Right cardiac atrium (tissue), 5 donors: ENCODE results near the gene GRB10. TPM values are rescaled to one million over a fixed set of nuclear protein-coding genes. Genes with fewer than 3 reads are reported as not detected.

ENCODE experiments used
- ATAC-seq, 2 donors: fragments of 200-7000 bp; cut with Tn5 transposase; one replicate each; pipeline versions ENCODE4 v1.8.0 to v1.9.1; 2020; ENCODE audit warnings: moderate library complexity in 2 of 2, mild to moderate bottlenecking in 1 of 2
- DNase-seq, 3 donors: peaks; one replicate each; pipeline ENCODE4 v3.0.0-alpha.2; 2020
- H3K27ac ChIP-seq: one replicate; pipeline ENCODE4 v1.5.1; 2013; ENCODE audit warnings: mild to moderate bottlenecking, low read length, control low read depth, moderate library complexity
- H3K27me3 ChIP-seq: one replicate; pipeline ENCODE4 v1.6.1; 2013; ENCODE audit not compliant: control insufficient read depth, insufficient read depth
- H3K4me1 ChIP-seq: one replicate; pipeline ENCODE4 v1.6.1; 2013; ENCODE audit warnings: low read length; ENCODE audit not compliant: control insufficient read depth, insufficient read depth
- H3K4me3 ChIP-seq: one replicate; pipeline ENCODE4 v1.5.1; 2013; ENCODE audit warnings: low read length, control low read depth
- H3K9me3 ChIP-seq: one replicate; pipeline ENCODE4 v1.6.1; 2013; ENCODE audit warnings: low read length; ENCODE audit not compliant: control insufficient read depth
- WGBS: extraction: QIAGEN DNeasy Blood & Tissue Kit; methylation state at CpG from one replicate; pipeline ENCODE4 v1.1.7; 2013; 5-methylcytosine and 5-hydroxymethylcytosine counted together
- intact Hi-C, 4 donors: fragments of 100-400 bp; cut with DNase I; formaldehyde crosslinking; loops; one replicate each; pipeline versions ENCODE4 v1.11.0 to v1.14.0; 2022 to 2023
- polyA plus RNA-seq: library from polyadenylated mRNA; stranded (reverse); fragments of 200-250 nt; gene quantifications from one replicate; pipeline ENCODE4 v1.2.3, GENCODE V29; 2013
- total RNA-seq, 4 donors: library from RNA; stranded (reverse); fragmentation: NEBNext Ultra II Directional; extraction: Animal tissue kit (Norgen Biotek cat#: 25700); gene quantifications; one replicate each; pipeline ENCODE4 v1.2.1, GENCODE V29; 2021
- donor health status: healthy with polysubstance abuse.
- donor health status: DM: no; HTN: yes; CAD: no.
- donor health status: DM: no; HTN: no; CAD: no.
- donor health status: DM: no; HTN: yes; CAD: no; lungs with severe emphysema.
- donor health status: DM: yes; HTN: yes; CAD: no.

The GRB10 gene
- total and polyA plus RNA-seq, 5 donors = 35.2 to 86.0 (median 60.2) TPM

DNA sequence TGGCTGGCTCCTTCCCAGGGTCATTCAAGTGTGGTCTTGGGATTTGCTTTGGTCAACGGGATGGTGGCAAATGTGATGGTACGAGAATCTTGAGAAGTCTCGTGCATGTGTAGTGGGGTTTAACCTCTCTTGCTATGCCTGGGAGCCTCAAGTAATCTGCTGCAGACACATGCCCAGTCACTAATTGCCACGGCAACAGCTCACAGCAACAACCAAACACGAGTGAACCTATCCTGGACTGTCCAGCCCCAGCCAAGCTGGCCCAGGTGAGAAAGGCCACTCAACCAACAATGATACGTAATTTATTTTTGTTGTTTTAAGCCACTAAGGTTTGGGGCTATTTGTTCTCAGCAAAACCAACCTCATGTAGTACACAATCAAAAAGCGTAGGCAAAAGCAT is 179.4 kb downstream of the GRB10 start:
- Histone ChIP-seq H3K27me3 (no peaks in the 10 kb centered on the region), H3K9me3 (no peaks in the 10 kb centered on the region), H3K4me3 (no peak overlapping the region), H3K4me1 (no peaks in the 10 kb centered on the region), H3K27ac (no peak overlapping the region)
- ATAC-seq = no peak
- intact Hi-C loops = loop anchor here in 2 of 4 donors (10.0 kb wide), 2 partner anchors 128 to 138 kb away; no protein-coding TSS in a partner anchor
- 77% methylated on average over 7 of the region's 7 CpGs for WGBS
- peak in 1 of 3 donors; percentile 39 for DNase-seq

- H3K27ac ChIP-seq = no peak overlapping the region
- WGBS = 92% methylated on average over 12 of the region's 12 CpGs
- no peaks in the 10 kb centered on the region for H3K4me1 ChIP-seq
- H3K27me3 ChIP-seq = no peaks in the 10 kb centered on the region
- DNase-seq (no peak), ATAC-seq (no peak)
- intact Hi-C loops = loop anchor here in 1 of 4 donors (10.0 kb wide), 1 partner anchor 465 kb away; no protein-coding TSS in a partner anchor
- no peaks in the 10 kb centered on the region for H3K9me3 ChIP-seq
- H3K4me3 ChIP-seq = no peak overlapping the region
Observed at GRCh38 chr7:50599385-50599784, 183.3 kb downstream of the GRB10 start.

GRCh38 chr7:50598460-50599343 is 184.0 kb downstream of the GRB10 start:
- ATAC-seq (no peak), DNase-seq (no peak)
- no peaks in the 10 kb centered on the region for H3K27me3 ChIP-seq
- no peak overlapping the region for H3K4me3 ChIP-seq
- WGBS = 86% methylated on average over 18 of the region's 18 CpGs
- no peaks in the 10 kb centered on the region for H3K4me1 ChIP-seq
- H3K9me3 ChIP-seq = no peaks in the 10 kb centered on the region
- H3K27ac ChIP-seq = no peak overlapping the region
- intact Hi-C loops = loop anchor here in 1 of 4 donors (10.0 kb wide), 1 partner anchor 466 kb away; no protein-coding TSS in a partner anchor

DNA sequence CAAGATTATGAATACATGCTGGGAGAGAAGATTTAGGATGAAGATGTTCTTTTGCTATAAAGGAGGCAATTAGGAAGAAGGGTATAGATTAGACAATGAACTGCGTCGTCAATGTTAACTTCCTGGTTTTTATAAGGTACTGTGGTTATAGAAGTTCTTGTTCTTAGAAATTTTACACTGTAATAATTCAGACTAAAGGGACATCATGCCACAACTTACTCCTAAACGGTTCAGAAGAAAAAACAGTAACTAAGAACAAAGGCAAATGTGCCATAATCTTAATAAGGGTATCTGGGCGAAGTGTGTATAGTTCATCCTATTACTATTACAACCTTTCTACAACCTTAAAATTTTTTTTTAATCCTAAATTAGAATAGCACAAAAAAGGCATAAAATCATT is 186.2 kb downstream of the GRB10 start:
- Histone ChIP-seq H3K9me3 (no peaks in the 10 kb centered on the region), H3K27me3 (no peaks in the 10 kb centered on the region), H3K27ac (no peak overlapping the region), H3K4me1 (no peaks in the 10 kb centered on the region), H3K4me3 (no peak overlapping the region)
- 86% methylated on average over 4 of the region's 4 CpGs for WGBS
- ATAC-seq (no peak), DNase-seq (no peak)
- intact Hi-C loops = loop anchor here in 1 of 4 donors (10.0 kb wide), 1 partner anchor 468 kb away; no protein-coding TSS in a partner anchor

DNA sequence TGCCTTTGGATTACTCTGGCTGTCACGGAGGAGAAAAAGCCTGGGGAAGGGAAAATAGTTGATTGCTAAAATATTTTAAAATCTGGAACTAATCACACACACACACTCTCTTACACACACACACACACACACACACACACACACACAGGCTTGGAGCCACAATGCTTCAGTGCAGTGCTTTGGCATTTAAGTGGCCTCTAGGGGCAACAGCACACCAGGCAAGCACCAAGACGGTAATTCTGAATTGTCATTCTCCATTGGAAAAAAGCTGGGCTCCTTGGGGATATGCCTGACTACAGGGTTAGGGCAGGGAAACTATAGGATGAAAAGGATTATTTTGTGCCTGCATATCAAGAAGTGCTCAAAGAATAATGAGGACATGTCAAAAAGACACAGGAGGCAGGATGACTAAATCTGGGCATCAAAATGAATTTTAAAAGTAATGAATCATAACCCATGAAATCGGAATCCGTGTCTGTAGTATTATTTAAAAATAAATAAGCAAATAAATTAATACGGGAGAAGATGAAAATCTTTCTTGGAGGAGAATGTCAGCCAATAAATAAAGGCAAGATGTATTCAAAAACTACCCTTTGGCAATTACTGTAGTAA is 187.1 kb downstream of the GRB10 start:
- no peak overlapping the region for H3K27ac ChIP-seq
- intact Hi-C loops = loop anchor here in 1 of 4 donors (10.0 kb wide), 1 partner anchor 469 kb away; no protein-coding TSS in a partner anchor
- WGBS = 66% methylated on average over 5 of the region's 5 CpGs

GRCh38 chr7:50594734-50595485 is 187.8 kb downstream of the GRB10 start:
- Histone ChIP-seq H3K4me3 (no peak overlapping the region), H3K27me3 (no peaks in the 10 kb centered on the region), H3K27ac (no peak overlapping the region), H3K4me1 (no peaks in the 10 kb centered on the region), H3K9me3 (no peaks in the 10 kb centered on the region)
- ATAC-seq (no peak), DNase-seq (no peak)
- WGBS = 85% methylated on average over 7 of the region's 7 CpGs
- intact Hi-C loops = loop anchor here in 1 of 4 donors (10.0 kb wide), 1 partner anchor 470 kb away; no protein-coding TSS in a partner anchor

More for the DNA sequence above, 187.1 kb downstream of the GRB10 start:
- H3K27me3 ChIP-seq = no peaks in the 10 kb centered on the region
- DNase-seq (peak in 2 of 3 donors; percentile 42 to 63), ATAC-seq (peak; percentile 60 to 71)
- H3K9me3 ChIP-seq = no peaks in the 10 kb centered on the region
- H3K4me1 ChIP-seq = no peaks in the 10 kb centered on the region
- H3K4me3 ChIP-seq = no peak overlapping the region

- DNase-seq = no peak
- Histone ChIP-seq H3K9me3 (no peaks in the 10 kb centered on the region), H3K27me3 (no peaks in the 10 kb centered on the region), H3K4me3 (no peak overlapping the region), H3K27ac (no peak overlapping the region), H3K4me1 (no peaks in the 10 kb centered on the region)
- no peak for ATAC-seq
- intact Hi-C loops = loop anchor here in 1 of 4 donors (10.0 kb wide), 1 partner anchor 471 kb away; no protein-coding TSS in a partner anchor
- WGBS = 88% methylated on average over 4 of the region's 4 CpGs
Observed at GRCh38 chr7:50594136-50594535, 188.6 kb downstream of the GRB10 start.

GRCh38 chr7:50592940-50593339 is 189.8 kb downstream of the GRB10 start:
- intact Hi-C loops = loop anchor here in 1 of 4 donors (10.0 kb wide), 1 partner anchor 472 kb away; no protein-coding TSS in a partner anchor
- H3K27ac ChIP-seq = no peak overlapping the region
- no peaks in the 10 kb centered on the region for H3K27me3 ChIP-seq
- H3K4me3 ChIP-seq = no peak overlapping the region
- no peaks in the 10 kb centered on the region for H3K4me1 ChIP-seq
- WGBS = 94% methylated on average over 13 of the region's 13 CpGs
- H3K9me3 ChIP-seq = no peaks in the 10 kb centered on the region
- DNase-seq (no peak), ATAC-seq (no peak)

- no peaks in the 10 kb centered on the region for H3K27me3 ChIP-seq
- intact Hi-C loops = loop anchor here in 1 of 4 donors (10.0 kb wide), 1 partner anchor 473 kb away; no protein-coding TSS in a partner anchor
- no peaks in the 10 kb centered on the region for H3K9me3 ChIP-seq
- no peaks in the 10 kb centered on the region for H3K4me1 ChIP-seq
- ATAC-seq = no peak
- no peak overlapping the region for H3K4me3 ChIP-seq
- peak in 1 of 3 donors; percentile 28 for DNase-seq
- H3K27ac ChIP-seq = no peak overlapping the region
- WGBS = 87% methylated on average over 21 of the region's 21 CpGs
Observed at GRCh38 chr7:50591480-50592438, 190.9 kb downstream of the GRB10 start.
